Measurements from ENCODE around the gene KIF11.
"Not testable (repeated sequence)": the region's sequence is repeated elsewhere in the genome, so short reads cannot be mapped to it uniquely, and the experiment has no call there.

The KIF11 gene

GRCh38 chr10:92573091-92573797, 19.7 kb upstream of the KIF11 start:
- DNase-seq (ENCODE audit: low read depth): no peak
- TF ChIP-seq CTCF (conservative IDR thresholded peaks at IDR 0.05; ENCODE audit: low read depth, low read length): peak; percentile 27

DNA sequence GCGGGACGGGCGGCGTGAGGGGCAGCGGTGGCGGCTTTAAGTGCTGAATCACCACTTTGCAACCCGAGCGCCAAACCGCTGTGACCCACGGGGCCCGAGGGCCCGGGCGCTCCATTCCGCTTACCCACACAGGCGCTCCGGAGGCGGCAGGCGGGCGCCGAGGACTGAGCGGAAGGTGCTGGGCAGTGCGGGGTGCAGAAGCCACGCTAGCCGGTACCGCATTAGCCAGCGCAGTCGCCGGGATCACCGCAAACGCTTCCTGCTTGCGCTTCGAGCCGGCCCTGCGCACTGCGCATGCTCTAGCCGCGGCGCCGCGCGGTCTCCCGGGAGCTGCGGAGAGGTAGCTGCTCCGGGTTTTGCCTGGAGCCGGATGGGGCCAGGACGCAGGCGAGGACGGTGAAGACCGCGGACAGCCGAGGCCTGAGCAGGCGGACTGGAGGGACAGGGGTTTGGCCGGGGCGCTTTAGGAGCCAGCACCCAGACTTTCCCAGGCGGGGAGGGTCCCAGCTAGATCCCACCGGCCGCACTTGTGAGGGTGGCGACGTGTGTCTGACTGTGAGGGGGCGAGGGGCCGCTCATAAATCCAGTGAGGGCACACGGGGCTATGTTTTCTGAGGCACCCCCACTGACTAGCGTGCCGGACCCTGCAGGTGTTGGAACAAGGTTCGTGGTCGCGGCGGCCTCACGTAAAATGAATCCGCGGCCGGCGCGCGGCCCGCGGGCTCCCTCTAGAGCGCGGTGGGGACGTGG, 19.0 kb upstream of the KIF11 start, which contains the start of gene IDE:
TSS of gene IDE (minus strand) at position 296 of the 750 bp plus-strand sequence. CDS start at position 222, 74 bp downstream.
- H3K4me3 ChIP-seq (ENCODE audit: low read length): peak within 1 kb of the TSS; percentile 85
- DNase-seq (ENCODE audit: low read depth): no peak
- TF ChIP-seq CTCF (conservative IDR thresholded peaks at IDR 0.05; ENCODE audit: low read depth, low read length): peak; percentile 78

More at GRCh38 chr10:92573091-92573797, 19.7 kb upstream of the KIF11 start:
- peak overlapping the region; percentile 85 for H3K4me3 ChIP-seq (ENCODE audit: low read length)

GRCh38 chr10:92574548-92575261, 18.2 kb upstream of the KIF11 start:
- no peak for DNase-seq (ENCODE audit: low read depth)
- peak overlapping the region; percentile 85 for H3K4me3 ChIP-seq (ENCODE audit: low read length)
- peak; percentile 30 for TF ChIP-seq CTCF (conservative IDR thresholded peaks at IDR 0.05; ENCODE audit: low read depth, low read length)

DNA sequence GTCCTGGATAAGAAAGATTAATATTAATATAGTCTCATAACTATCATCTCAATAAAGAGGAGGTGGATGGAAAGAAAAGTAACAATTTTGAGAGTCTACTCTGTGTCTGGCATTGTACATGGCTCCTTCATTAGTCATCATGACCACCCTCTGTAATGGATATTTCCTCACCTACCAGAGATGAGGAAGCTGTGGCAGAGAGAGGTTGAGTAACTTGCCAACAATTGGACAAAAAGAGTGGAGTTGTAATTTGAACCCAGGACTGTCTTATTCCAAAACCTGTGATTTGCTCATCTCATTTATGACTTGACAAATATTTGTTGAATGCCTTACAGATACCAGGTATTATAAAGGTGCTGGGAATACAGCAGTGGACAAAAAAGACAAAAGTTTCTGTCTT, 17.0 kb upstream of the KIF11 start:
- TF ChIP-seq CTCF (conservative IDR thresholded peaks at IDR 0.05; ENCODE audit: low read depth, low read length): no peak
- no peak overlapping the region for H3K4me3 ChIP-seq (ENCODE audit: low read length)
- no peak for DNase-seq (ENCODE audit: low read depth)

DNA sequence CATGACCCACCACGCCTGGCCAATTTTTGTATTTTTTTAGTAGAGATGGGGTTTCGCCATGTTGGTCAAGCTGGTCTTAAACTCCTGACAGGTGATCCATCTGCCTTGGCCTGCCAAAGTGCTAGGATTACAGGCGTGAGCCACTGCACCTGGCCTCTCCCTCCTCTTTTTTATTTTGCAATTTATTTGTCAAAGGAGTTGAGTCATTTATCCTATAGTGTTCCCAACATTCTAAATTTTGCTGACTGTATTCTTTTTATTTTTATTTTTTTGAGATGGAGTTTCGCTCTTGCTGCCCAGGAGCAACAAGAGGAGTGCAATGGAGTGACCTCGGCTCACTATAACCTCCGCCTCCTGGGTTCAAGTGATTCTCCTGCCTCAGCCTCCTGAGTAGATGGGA, 10.6 kb upstream of the KIF11 start:
- DNase-seq (ENCODE audit: low read depth); H3K4me3 ChIP-seq (ENCODE audit: low read length): not testable (repeated sequence)

DNA sequence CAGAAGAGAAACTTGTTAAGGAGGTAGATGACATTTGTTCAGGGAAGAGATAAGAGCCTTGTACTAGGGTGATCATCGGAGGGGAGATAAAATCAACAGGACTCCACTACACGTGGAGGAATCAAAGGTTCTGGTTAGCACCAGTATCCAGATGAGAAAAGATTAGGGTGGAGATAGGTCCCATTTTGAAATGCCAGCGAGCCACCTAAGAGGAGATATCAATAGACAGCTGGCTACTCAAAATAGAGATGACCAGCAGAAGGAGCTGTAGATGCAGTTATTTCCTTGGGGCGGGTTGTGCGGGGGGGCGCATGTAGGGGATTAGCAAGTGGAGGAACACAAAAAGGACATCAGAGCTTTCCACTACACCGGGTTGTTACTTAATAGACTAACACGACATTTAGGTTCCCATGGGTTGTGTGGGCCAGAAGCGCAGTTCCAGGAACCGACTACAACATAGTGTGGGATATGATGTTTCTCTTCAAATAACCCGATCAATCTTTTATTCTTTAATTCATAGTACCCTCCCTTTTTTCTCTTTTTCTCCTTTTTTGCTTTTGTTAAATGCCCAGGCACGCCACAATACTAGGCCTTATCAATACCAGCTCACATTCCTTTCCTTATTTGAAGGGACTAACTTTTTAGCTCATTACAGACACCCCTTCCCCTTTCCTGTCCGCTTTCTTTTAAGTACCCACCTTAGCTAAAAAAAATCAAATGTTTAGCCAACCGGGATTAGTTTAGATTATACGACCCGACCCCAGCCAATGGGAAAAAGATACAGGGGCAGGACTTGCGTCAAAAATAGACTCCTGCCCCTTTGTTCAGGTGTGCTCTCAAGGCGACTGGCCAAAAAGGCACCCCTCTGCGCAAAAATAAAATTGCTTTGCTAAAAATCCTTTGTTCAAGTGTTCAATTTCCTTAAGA, 2.0 kb upstream of the KIF11 start:
- H3K4me3 ChIP-seq (ENCODE audit: low read length): peak overlapping the region; percentile 48
- DNase-seq (ENCODE audit: low read depth): no peak
- TF ChIP-seq CTCF (conservative IDR thresholded peaks at IDR 0.05; ENCODE audit: low read depth, low read length): peak; percentile 48

Data from retinal pigment epithelial cell (primary cell).